ENCODE results near the gene CCDC9.
"Not testable (repeated sequence)": the region's sequence is repeated elsewhere in the genome, so short reads cannot be mapped to it uniquely, and the experiment has no call there.

Gene CCDC9

DNA sequence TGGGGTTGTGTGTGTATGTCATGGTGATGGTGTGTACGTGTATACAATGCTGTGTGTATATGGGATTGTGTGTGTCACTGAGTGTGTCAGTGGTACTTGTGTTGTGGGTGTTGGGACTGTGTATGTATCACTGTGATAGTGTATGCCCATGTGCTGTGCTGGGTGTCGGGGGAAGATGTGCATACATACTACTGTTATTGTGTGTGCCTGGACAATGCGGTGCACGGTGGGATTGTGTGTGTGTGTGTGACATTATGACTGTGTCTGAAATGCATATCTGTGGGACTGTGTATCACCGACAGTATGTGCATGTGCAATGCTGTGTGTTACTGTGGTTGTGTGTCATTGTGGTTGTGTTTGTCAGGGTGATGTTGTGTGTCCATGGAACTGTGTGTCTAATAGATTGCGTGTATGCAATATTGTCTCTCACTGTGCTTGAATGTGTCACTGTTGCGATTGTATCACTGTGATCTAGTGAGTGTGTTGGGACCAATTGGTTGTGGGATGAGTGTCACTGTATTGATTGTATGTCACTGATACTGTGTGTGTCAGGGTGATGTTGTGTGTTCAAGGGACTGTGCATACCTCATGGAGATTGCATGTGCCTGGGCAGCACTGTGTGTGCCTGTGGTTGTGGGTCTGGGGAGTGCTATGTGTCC, 14.3 kb upstream of the CCDC9 start:
- DNase-seq (ENCODE audit: low read depth) = no peak
- TF ChIP-seq CTCF (conservative IDR thresholded peaks at IDR 0.05; ENCODE audit: control insufficient read depth, insufficient read depth, low read depth, low read length) = no peak
- H3K4me3 ChIP-seq (ENCODE audit: control insufficient read depth, low read depth, low read length) = no peak overlapping the region

DNA sequence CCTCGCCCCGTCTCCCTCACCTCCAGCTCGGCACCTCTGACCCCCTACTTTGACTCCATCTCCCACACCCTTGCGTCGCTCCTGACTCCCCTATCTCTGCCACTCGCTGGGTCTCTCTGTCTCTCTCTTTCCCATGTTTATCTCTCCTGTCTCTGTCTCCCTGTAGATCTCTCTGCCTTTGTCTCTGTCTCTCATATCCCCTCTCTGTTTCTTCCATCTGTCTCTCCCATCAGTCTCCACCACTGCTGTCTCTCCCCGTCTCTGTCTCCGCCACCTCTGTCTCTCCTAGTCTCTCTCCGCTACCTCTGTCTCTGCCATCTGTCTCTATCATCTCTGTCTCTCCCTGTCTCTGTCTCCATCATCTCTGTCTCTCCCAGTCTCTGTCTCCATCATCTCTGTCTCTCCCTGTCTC, 13.0 kb upstream of the CCDC9 start:
- TF ChIP-seq CTCF (conservative IDR thresholded peaks at IDR 0.05; ENCODE audit: control insufficient read depth, insufficient read depth, low read depth, low read length) = no peak
- no peak for DNase-seq (ENCODE audit: low read depth)
- H3K4me3 ChIP-seq (ENCODE audit: control insufficient read depth, low read depth, low read length) = peak overlapping the region; percentile 47

DNA sequence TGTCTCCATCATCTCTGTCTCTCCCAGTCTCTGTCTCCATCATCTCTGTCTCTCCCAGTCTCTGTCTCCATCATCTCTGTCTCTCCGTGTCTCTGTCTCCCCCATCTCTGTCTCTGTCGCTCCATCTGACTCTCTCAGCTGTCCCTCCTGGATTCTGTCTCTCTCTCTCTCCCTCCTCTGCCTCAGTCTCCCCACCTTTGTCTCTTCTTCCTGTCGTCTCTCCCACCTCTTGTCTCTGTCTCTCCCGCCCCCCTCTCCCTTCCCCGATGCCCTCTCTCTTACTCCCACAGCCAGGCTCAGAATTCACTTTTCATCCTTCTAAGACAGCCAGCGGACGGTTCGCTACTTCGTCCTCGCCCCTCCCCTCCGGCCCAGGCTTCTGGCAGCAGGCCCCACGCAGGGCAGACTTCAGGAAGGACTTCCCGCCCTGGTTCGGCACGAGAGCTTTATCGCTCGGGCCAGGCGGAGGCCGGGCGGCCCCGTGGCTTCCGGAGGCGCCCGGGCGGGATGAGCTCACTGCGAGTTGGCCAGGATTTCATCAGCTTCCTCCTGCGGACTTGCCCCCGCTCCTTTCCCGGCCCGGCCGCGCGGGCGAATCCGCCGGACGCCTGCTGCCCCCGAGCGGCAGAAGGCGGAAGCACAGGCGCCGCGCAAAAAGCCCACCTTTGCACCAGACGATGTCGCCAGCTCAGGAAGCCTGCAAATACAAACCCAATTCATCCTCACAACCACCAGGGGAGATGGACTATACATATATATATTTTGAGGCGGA, 12.4 kb upstream of the CCDC9 start:
- DNase-seq (ENCODE audit: low read depth) = peak; percentile 93
- peak overlapping the region; percentile 47 for H3K4me3 ChIP-seq (ENCODE audit: control insufficient read depth, low read depth, low read length)
- TF ChIP-seq CTCF (conservative IDR thresholded peaks at IDR 0.05; ENCODE audit: control insufficient read depth, insufficient read depth, low read depth, low read length) = peak; percentile 68

- peak; percentile 78 for DNase-seq (ENCODE audit: low read depth)
- H3K4me3 ChIP-seq (ENCODE audit: control insufficient read depth, low read depth, low read length) = no peak overlapping the region
- TF ChIP-seq CTCF (conservative IDR thresholded peaks at IDR 0.05; ENCODE audit: control insufficient read depth, insufficient read depth, low read depth, low read length) = peak; percentile 91
Observed at GRCh38 chr19:47247308-47247990, 8.9 kb upstream of the CCDC9 start.

DNA sequence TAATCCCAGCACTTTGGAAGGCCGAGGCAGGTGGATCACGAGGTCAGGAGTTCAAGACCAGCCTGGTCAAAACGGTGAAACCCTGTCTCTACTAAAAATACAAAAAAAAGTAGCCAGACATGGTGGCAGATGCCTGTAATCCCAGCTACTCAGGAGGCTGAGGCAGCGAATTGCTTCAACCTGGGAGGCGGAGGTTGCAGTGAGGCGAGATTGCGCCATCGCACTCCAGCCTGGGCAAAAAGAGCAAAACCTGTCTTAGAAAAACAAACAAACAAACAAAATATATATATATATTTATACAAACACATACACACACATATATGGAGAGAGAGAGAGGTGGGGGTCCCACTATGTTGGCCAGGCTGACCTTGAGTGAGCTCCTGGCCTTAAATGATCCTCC, 3.3 kb upstream of the CCDC9 start:
- not testable (repeated sequence) for H3K4me3 ChIP-seq (ENCODE audit: control insufficient read depth, low read depth, low read length); DNase-seq (ENCODE audit: low read depth)

- no peak overlapping the region for H3K4me3 ChIP-seq (ENCODE audit: control insufficient read depth, low read depth, low read length)
- peak; percentile 76 for DNase-seq (ENCODE audit: low read depth)
- TF ChIP-seq CTCF (conservative IDR thresholded peaks at IDR 0.05; ENCODE audit: control insufficient read depth, insufficient read depth, low read depth, low read length) = no peak
Observed at GRCh38 chr19:47253467-47253881, 2.9 kb upstream of the CCDC9 start.

DNA sequence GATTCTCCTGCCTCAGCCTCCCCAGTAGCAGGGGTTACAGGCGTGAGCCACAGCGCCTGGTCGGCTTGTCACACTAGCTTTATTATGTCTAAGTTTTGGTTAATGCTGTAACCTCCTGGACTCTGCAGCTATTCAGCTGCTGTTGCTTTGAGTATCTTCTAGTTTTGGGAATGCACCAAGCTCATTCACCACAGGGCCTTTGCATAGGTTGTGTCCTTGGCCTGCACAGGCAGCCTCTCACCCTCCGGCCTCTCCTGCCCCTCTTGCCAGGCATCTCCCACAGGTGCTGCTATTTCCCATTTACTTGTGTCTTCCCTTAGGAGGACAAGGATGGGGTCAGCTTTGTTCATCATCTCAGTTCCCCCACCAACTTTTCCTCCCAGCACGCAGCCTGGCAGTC, 2.4 kb upstream of the CCDC9 start:
- no peak for TF ChIP-seq CTCF (conservative IDR thresholded peaks at IDR 0.05; ENCODE audit: control insufficient read depth, insufficient read depth, low read depth, low read length)
- H3K4me3 ChIP-seq (ENCODE audit: control insufficient read depth, low read depth, low read length) = no peak overlapping the region
- DNase-seq (ENCODE audit: low read depth) = no peak
